Limb (tissue), 2 donors: ENCODE measurements around the gene TPX2.
A peak's percentile ranks its signal among the peaks of the same experiment; 100 is the strongest.

Source experiments
- DNase-seq, 2 donors: peaks; one replicate each; pipeline ENCODE4 v3.0.0-alpha.2; 2016; ENCODE audit errors: extremely low spot score in 2 of 2

TPX2 gene

DNA sequence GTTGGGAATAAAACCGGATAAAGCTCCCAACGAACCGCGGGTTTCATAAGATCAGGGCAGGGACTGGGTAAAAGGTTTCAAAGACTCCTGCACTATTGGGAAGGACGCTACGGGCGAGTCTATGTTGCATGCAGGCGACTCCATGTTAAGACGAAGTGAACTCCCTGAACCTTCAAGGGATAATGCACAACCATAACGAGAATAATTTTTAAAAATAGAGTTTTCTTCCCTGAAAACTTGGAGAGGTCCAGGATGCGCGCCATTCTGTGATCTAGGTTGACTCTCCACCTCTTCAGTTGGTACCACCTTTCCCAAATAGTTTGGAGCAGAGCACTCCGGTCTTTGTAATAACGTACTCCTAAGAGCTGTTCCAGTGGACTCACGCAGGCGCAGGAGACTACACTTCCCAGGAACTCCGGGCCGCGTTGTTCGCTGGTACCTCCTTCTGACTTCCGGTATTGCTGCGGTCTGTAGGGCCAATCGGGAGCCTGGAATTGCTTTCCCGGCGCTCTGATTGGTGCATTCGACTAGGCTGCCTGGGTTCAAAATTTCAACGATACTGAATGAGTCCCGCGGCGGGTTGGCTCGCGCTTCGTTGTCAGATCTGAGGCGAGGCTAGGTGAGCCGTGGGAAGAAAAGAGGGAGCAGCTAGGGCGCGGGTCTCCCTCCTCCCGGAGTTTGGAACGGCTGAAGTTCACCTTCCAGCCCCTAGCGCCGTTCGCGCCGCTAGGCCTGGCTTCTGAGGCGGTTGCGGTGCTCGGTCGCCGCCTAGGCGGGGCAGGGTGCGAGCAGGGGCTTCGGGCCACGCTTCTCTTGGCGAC, at the start of gene TPX2:
TPX2 (plus strand) TSS at position 562 of the 821 bp plus-strand sequence. CDS start 18,187 bp downstream, outside the sequence.
- peak; percentile 94 to 98 for DNase-seq

GRCh38 chr20:31690124-31690666, 48.9 kb upstream of the TPX2 start:
- DNase-seq, result no peak

- DNase-seq, result no peak
Measured at GRCh38 chr20:31691646-31692275, 47.3 kb upstream of the TPX2 start.

- DNase-seq, result no peak
Measured at GRCh38 chr20:31693402-31693801, 45.7 kb upstream of the TPX2 start.

GRCh38 chr20:31693987-31694661, 45.0 kb upstream of the TPX2 start:
- peak in 1 of 2 donors; percentile 58 for DNase-seq

DNA sequence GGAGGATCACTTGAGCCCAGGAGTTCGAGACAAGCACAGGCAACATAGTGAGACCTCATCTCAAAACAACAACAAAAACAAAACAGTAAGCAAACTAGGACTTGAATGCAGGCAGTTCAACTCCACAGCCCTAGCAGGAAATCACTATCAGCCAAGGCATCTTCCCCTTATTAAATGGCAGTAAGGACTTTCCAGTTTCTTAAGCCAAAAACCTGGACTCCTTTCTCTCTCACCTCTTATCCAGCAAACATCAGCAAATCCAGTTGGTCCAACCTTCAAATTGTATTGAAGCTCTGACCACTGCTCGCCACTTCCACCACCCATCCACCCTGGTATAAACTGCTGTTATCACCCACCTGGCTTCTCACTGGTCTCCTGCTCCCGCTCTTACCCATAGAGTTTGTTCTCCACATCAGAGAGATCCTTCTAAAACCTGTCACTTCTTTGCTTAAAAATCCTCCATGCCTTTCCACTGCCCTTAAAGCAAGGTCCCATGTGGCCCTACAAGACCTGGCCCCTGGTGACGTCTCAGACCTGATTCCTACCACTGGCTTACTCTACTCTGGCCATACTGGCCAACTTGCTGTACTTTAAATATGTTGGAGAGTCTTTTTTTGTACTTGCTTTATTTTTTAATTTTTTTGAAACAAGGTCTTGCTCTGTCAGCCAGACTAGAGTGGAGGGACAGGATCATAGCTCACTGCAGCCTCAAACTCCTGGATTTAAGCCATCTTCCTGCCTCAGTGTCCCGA, 44.1 kb upstream of the TPX2 start:
- DNase-seq, result no peak

DNA sequence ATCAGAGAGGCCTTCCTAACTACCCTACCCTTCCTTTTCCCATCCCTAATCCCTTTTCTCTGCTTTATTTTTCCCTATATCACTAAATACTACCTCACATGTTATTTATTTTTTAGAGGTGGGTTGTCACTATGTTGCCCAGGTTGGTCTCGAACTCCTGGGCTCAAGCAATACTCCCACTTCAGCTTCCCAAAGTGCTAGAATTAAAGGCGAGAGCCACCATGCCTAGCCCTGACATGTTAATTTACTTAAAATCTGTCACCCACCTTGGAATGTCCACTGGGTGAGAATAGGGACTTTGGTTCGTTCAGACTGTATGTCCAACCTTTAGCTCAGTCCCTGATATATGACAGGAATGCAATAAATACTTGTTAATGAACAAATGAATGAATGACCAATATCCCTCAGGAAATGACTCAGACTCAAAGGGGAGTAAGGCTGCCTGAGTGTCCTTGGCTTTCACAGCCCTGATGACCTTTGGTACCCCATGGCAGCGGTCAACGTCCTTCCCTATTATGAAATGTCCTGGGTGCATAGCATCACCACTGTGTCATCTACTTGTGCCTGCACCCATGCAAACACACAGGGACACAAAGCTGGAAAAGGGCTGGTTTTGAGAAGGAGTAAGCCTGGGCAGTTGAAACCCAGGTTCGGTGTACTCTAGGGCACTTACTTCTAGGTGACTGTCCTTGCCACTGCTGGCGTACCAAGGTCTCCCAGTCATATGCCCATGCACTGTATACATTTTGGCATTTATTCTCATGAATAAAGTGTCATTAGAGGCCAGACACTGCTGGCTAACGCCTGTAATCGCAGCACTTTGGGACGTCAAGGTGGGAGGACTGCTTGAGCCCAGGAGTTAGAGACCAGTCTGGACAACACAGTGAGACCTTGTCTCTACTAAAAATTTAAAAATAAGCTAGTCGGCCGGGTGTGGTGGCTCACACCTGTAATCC, 43.0 kb upstream of the TPX2 start:
- DNase-seq, result no peak

GRCh38 chr20:31698243-31698802, 40.8 kb upstream of the TPX2 start:
- no peak for DNase-seq

- peak in 1 of 2 donors; percentile 68 for DNase-seq
Measured at GRCh38 chr20:31698803-31699718, 40.0 kb upstream of the TPX2 start.

DNA sequence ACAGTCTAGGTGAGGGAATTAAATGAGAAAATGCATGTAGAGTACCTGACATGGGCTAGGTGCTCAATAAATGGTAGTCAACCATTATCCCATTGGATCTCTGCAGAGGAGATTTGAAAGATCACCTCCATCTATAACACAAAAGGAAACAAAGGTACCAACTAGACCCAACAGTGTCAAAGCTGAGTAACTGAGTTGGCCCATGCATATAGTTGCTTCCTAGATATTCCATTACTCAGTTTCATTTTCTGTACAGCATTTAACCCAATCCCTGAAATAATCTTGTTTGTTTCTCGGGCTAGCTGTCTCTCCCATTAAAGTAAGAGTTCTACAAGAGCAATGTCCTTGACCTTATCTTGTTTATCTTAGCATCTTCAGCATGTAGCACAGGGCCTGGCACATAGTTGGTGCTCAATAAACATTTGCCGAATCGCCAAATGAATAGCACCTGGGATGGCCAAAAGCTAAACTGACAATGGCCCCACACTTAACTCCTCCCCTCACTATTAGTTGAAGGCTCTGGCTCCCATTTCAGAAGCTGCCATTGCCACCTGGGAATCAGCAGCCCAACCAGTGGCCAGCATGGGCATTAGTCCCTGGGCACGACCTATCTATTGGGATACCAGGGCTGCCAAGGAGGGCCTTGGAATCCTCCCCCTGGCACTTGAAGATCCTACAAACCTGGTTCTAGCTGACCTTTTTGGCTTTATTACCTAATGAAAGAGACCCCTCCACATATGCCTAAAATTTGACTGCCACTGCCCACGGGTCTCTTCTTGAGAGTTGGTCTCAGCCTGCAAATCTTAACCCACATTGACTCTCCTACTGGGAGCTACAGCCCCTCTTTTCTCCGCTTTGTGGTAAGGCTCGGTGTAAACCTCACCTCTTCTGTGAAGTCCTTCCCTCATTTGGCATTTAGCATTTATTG, 39.0 kb upstream of the TPX2 start:
- no peak for DNase-seq

DNA sequence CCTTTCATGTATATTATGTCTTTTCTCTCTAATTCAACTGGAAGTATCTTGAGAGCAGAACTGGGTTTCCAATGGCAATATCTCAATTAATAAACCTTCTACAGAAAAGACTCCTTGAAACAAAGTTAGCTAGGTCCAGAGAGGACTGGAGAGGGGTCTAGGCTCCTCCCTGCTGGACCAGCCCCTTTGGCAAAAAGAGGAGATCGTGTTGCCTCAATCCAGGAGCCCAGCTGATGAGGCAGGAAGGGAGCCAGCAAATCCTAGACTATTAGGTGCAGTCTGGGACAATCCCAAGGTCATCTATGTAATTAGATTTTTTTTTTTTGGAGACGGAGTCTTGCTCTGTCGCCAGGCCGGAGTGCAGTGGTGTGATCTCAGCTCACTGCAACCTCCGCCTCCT, 38.3 kb upstream of the TPX2 start:
- no peak for DNase-seq

GRCh38 chr20:31701591-31701990, 37.5 kb upstream of the TPX2 start:
- no peak for DNase-seq

DNA sequence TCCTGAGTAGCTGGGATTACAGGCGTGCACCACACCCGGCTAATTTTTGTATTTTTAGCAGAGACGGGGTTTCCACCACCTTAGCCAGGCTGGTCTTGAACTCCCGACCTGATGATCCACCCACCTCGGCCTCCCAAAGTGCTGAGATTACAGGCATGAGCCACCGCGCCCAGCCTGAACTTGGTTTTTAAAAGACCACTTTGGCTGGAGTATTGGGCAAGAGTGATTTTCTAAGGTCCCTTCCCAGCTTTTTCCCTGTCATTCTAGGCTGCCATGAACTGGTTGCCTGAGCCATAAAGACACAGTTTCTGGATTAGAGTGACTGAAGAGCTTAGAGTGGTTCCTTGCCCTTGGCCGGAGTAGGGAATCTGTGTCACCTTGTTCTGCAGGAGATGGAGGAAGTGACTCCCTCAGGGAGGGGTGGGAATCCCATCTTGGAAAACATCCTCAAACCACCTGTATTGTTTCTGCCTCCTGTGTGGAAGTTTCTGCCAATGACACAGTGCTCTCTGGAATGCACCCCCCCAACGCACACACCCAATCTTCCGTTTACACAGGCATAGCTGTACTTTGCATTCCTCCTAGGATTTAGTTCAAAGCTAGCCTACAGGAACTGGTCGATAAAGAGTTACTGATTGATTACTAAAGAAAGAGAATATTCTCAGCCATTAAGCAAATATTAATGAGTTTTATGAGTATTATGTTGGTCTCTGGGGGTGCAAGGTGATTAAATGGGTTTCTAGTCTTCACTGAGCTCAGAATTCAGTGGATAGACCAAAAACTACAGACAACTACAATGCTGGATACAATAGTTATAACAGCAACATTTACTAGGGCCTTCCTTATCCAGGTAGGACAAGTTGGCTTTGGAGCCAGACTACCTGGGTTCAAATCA, 34.6 kb upstream of the TPX2 start:
- DNase-seq, result no peak

GRCh38 chr20:31705191-31705590, 33.9 kb upstream of the TPX2 start:
- DNase-seq, result no peak

- DNase-seq, result no peak
Measured at GRCh38 chr20:31705598-31706597, 33.2 kb upstream of the TPX2 start.
